ENCODE data around the gene IQSEC2. TPM values are rescaled to one million over a fixed set of nuclear protein-coding genes. Genes with fewer than 3 reads are reported as not detected.

Gene IQSEC2
- total and polyA plus RNA-seq, 2 of the 4 experiments (the other 2 are of a cell fraction) = 2.5 to 11.4 TPM

- CTCF ChIA-PET = interaction anchor here (1.0 kb wide), 1 partner anchor 28 kb away, joined by 3 read pairs; no protein-coding TSS in a partner anchor
- no peak overlapping the region for H2BK20ac ChIP-seq (ENCODE audit: low read depth, low read length)
- no peaks in the 10 kb centered on the region for H3K36me3 ChIP-seq (ENCODE audit: control insufficient read depth, insufficient read depth, low read length)
- no peaks in the 10 kb centered on the region for H3K9me3 ChIP-seq (ENCODE audit: control insufficient read depth, insufficient read depth, low read length)
- WGBS, 2 experiments (ENCODE audit: extremely low coverage in 2 of 2, insufficient read length in 1 of 2) = 26% methylated on average over 7 of the region's 8 CpGs; no CpG with 5 or more reads in 1 of the 2 experiments
- POLR2A ChIA-PET (ENCODE audit: unreplicated experiment) = no interaction called here
- no peak overlapping the region for H4K8ac ChIP-seq (ENCODE audit: low read depth in 2 of 2, low read length in 2 of 2)
- peaks cover 8% of the 10 kb centered on the region; the same call in 1 of the 2 replicates for H4K20me1 ChIP-seq (ENCODE audit: insufficient read depth, low read length)
- no peak overlapping the region for H3K4me3 ChIP-seq (ENCODE audit: insufficient read depth, low read depth, low read length)
- no peak overlapping the region for H3K9ac ChIP-seq (ENCODE audit: low read depth, low read length)
- H2AK9ac ChIP-seq (replicated peaks; ENCODE audit: low read depth, low read length, poor library complexity) = peak overlapping the region; percentile 77
- peaks cover 11% of the 10 kb centered on the region for H3K4me1 ChIP-seq (ENCODE audit: control insufficient read depth, insufficient read depth, low read length)
- in situ Hi-C loops (cut with MboI; ENCODE audit: low sequenced_read_pairs) (no loop called here), intact Hi-C loops (cut with micrococcal nuclease) (no loop called here), dilution Hi-C loops (cut with HindIII; ENCODE audit: low sequenced_read_pairs, unreplicated experiment) (no loop called here)
- H3K27me3 ChIP-seq (ENCODE audit: control insufficient read depth, insufficient read depth, low read length) = peaks cover 11% of the 10 kb centered on the region; the same call in 1 of the 2 replicates
- no peak overlapping the region for H3K27ac ChIP-seq (ENCODE audit: insufficient read depth, low read length)
- no peak overlapping the region for H2AK5ac ChIP-seq (ENCODE audit: low read depth, low read length)
- 0 out of 2 replicates have a peak, but pooled peaks cover 5% of the 10 kb centered on the region for H3K9me1 ChIP-seq (ENCODE audit: insufficient read depth, low read length)
- peaks cover 2 to 11% of the 10 kb centered on the region in 2 experiments; a peak in 3 of 4 replicates for H3K79me1 ChIP-seq (ENCODE audit: low read depth in 1 of 2, low read length in 2 of 2)
- no peak overlapping the region for H3K4me2 ChIP-seq (ENCODE audit: low read depth, low read length)
- peak overlapping the region; percentile 71 for H2AFZ ChIP-seq (replicated peaks; ENCODE audit: low read length, poor library complexity)
- no peak overlapping the region; the same call in 1 of the 2 replicates for H3K4ac ChIP-seq (ENCODE audit: low read depth, low read length)
- DNase-seq (peak; percentile 36), ATAC-seq (ENCODE audit: low read depth) (peak; percentile 56)
- no TSS peak for BruUV-seq (replicated peaks)
- no peak overlapping the region for H3K18ac ChIP-seq (ENCODE audit: low read depth, low read length)
- H3K14ac ChIP-seq (replicated peaks; ENCODE audit: low read depth, low read length) = no peak overlapping the region
- H3K23ac ChIP-seq (ENCODE audit: low read depth, low read length) = no peak overlapping the region
- H2BK120ac ChIP-seq (ENCODE audit: low read depth, low read length) = no peak overlapping the region
- H4K5ac ChIP-seq (ENCODE audit: low read depth, low read length) = no peak overlapping the region
- H4K91ac ChIP-seq (ENCODE audit: insufficient read depth, low read depth, low read length) = no peak overlapping the region
- H3K56ac ChIP-seq (ENCODE audit: extremely low read depth, insufficient read depth, low read length) = no peak overlapping the region
- H2BK15ac ChIP-seq (ENCODE audit: low read depth, low read length) = no peak overlapping the region
- H2BK5ac ChIP-seq (ENCODE audit: low read depth, low read length, poor library complexity, severe bottlenecking) = no peak overlapping the region
- TF ChIP-seq RCOR1 (IDR thresholded peaks at IDR 0.05; ENCODE audit: insufficient replicate concordance, low read length) = no peak
- no peak for TF ChIP-seq MXI1 (IDR thresholded peaks at IDR 0.05; ENCODE audit: borderline replicate concordance, low read depth, low read length)
- peak; percentile 39; the same call in 1 of the 2 replicates for TF ChIP-seq SMC3 (IDR thresholded peaks at IDR 0.05; ENCODE audit: low read depth, low read length)
- no peak; the same call in 1 of the 2 replicates for TF ChIP-seq MAZ (IDR thresholded peaks at IDR 0.05; ENCODE audit: borderline replicate concordance, low read depth, low read length)
- no peak for TF ChIP-seq POLR2A (IDR thresholded peaks at IDR 0.05; ENCODE audit: low read depth, low read length)
- TF ChIP-seq CTCF (conservative IDR thresholded peaks at IDR 0.05; ENCODE audit: low read depth, low read length) = peak; percentile 76
- peak; percentile 71 for TF ChIP-seq RAD21 (IDR thresholded peaks at IDR 0.05; ENCODE audit: low read length)
- no peak for TF ChIP-seq RFX5 (IDR thresholded peaks at IDR 0.05; ENCODE audit: low read depth, low read length)
- TF ChIP-seq MAFK (IDR thresholded peaks at IDR 0.05; ENCODE audit: low read depth, low read length) = no peak
- no peak for TF ChIP-seq CHD1 (IDR thresholded peaks at IDR 0.05; ENCODE audit: low read depth, low read length)
- no peak for TF ChIP-seq BHLHE40 (IDR thresholded peaks at IDR 0.05; ENCODE audit: low read depth, low read length)
- TF ChIP-seq NFE2L2 (IDR thresholded peaks at IDR 0.05; ENCODE audit: low read depth, low read length) = no peak
- no peak for TF ChIP-seq ELK1 (IDR thresholded peaks at IDR 0.05; ENCODE audit: borderline replicate concordance, low read depth, low read length)
- no peak for TF ChIP-seq FOS (IDR thresholded peaks at IDR 0.05; ENCODE audit: low read depth, low read length)
These were observed 3.5 kb upstream of the IQSEC2 start for GRCh38 chrX:53284684-53285447.
